Activated CD4-positive, alpha-beta T cell treated with anti-CD3 and anti-CD28 coated beads for 36 hours (primary cell): ENCODE results near the gene TNFAIP8L2. TPM values are rescaled to one million over a fixed set of nuclear protein-coding genes. Genes with fewer than 3 reads are reported as not detected.

ENCODE experiments used
- ATAC-seq: fragments of 200-7000 bp; cut with Tn5 transposase; one replicate; pipeline ENCODE4 v1.10.0; 2021; ENCODE audit warnings: mild to moderate bottlenecking, moderate library complexity
- CTCF ChIA-PET: fragments of 350-600 bp; sonication (Branson Sonifier 250); formaldehyde crosslinking; loops from one replicate; lab custom pipeline; 2021; ENCODE audit warnings: antibody characterized with exemption; lab: Charles Lee
- POLR2A ChIA-PET: fragments of 350-600 bp; sonication (Branson Sonifier 250); formaldehyde crosslinking; loops from one replicate; lab custom pipeline; 2021; ENCODE audit warnings: antibody characterized with exemption, inconsistent platforms; lab: Charles Lee
- DNase-seq: peaks from one replicate; pipeline ENCODE4 v3.0.0-alpha.2; 2020
- H3K27ac Mint-ChIP-seq: one replicate; pipeline ENCODE4 v1.8.0; 2021; ENCODE audit warnings: mixed read lengths
- H3K27me3 Mint-ChIP-seq: one replicate; pipeline ENCODE4 v1.8.0; 2021; ENCODE audit warnings: mixed read lengths
- H3K36me3 Mint-ChIP-seq: one replicate; pipeline ENCODE4 v1.8.0; 2021; ENCODE audit warnings: low read depth, mixed read lengths
- H3K4me1 Mint-ChIP-seq: one replicate; pipeline ENCODE4 v1.8.0; 2021; ENCODE audit warnings: mixed read lengths
- H3K4me3 Mint-ChIP-seq: one replicate; pipeline ENCODE4 v1.8.0; 2021; ENCODE audit warnings: mild to moderate bottlenecking, moderate library complexity, mixed read lengths
- H3K9me3 Mint-ChIP-seq: one replicate; pipeline ENCODE4 v1.8.0; 2021; ENCODE audit warnings: low read depth, mixed read lengths
- intact Hi-C, 2 experiments: fragments of 100-400 bp; cut with DNase I in 1 of 2; cut with micrococcal nuclease in 1 of 2; formaldehyde crosslinking; loops; one replicate each; pipeline versions ENCODE4 v1.14.2 to v1.15.1; 2022 to 2024; cut with DNase I, micrococcal nuclease
- total RNA-seq, 2 experiments: library from RNA; stranded (reverse); gene quantifications; one replicate each; pipeline ENCODE4 v1.2.3, GENCODE V29; 2021

TNFAIP8L2 gene
- total RNA-seq, 2 experiments from 2014 or later = 18.4 to 19.2 TPM

DNA sequence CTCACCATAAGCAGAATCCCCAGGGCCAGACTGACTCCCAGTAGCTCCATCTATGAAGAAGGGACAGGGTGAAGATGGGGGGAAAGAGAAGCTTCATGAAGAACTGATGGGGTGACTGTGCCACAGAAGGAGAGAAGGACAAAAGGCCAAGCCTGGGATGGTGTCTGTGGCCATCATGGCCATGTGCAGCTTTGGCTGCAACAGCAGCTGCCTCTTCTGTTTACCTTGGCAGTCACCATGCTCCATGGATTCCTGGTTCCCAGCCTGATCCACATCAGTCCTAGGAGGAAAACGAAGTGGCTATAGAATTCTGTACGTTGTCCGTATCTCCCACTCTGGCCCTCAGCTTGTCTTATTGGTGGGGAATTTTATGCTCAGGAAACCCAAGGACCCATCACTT lies 22.1 kb upstream of the TNFAIP8L2 start:
- Mint-ChIP-seq H3K4me3 (no peak overlapping the region), H3K9me3 (no peaks in the 10 kb centered on the region), H3K27me3 (no peaks in the 10 kb centered on the region), H3K27ac (no peak overlapping the region), H3K4me1 (peaks cover 14% of the 10 kb centered on the region), H3K36me3 (no peaks in the 10 kb centered on the region)
- DNase-seq (no peak), ATAC-seq (no peak)
- intact Hi-C loops = no loop called here
- ChIA-PET POLR2A (no interaction called here), CTCF (interaction anchor here (0.6 to 2.3 kb wide), 6 partner anchors 9 to 272 kb away, joined by 3 to 8 read pairs (median 3); partner anchors contain the start of gene TNFAIP8L2)

DNA sequence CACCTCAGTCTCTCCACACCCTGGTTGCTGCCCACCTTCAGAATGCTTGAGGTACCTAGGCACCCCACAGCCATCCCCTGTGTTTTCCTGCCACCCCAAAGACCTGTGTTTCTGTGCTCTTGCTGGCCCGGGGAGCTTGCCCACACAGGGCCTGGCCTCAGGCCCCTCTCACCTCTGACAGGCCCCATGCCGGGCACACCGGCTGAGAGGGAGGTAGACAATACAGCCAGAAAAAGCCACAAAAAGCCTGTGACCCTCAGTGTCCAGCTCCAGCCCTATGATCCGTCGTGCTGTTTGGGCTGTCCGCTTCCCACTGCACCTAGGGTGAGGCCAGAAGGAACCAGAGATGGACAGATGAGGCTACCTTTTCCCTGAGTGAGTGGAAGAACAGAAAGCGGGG lies 21.5 kb upstream of the TNFAIP8L2 start:
- no peak for DNase-seq
- H3K4me3 Mint-ChIP-seq = no peak overlapping the region
- POLR2A ChIA-PET = no interaction called here
- CTCF ChIA-PET = interaction anchor here (0.6 to 2.3 kb wide), 4 partner anchors 9 to 272 kb away, joined by 3 to 8 read pairs (median 4); no protein-coding TSS in a partner anchor
- no peak for ATAC-seq
- H3K27me3 Mint-ChIP-seq = no peaks in the 10 kb centered on the region
- H3K9me3 Mint-ChIP-seq = no peaks in the 10 kb centered on the region
- intact Hi-C loops = no loop called here
- H3K27ac Mint-ChIP-seq = no peak overlapping the region
- H3K4me1 Mint-ChIP-seq = peaks cover 14% of the 10 kb centered on the region
- H3K36me3 Mint-ChIP-seq = no peaks in the 10 kb centered on the region

DNA sequence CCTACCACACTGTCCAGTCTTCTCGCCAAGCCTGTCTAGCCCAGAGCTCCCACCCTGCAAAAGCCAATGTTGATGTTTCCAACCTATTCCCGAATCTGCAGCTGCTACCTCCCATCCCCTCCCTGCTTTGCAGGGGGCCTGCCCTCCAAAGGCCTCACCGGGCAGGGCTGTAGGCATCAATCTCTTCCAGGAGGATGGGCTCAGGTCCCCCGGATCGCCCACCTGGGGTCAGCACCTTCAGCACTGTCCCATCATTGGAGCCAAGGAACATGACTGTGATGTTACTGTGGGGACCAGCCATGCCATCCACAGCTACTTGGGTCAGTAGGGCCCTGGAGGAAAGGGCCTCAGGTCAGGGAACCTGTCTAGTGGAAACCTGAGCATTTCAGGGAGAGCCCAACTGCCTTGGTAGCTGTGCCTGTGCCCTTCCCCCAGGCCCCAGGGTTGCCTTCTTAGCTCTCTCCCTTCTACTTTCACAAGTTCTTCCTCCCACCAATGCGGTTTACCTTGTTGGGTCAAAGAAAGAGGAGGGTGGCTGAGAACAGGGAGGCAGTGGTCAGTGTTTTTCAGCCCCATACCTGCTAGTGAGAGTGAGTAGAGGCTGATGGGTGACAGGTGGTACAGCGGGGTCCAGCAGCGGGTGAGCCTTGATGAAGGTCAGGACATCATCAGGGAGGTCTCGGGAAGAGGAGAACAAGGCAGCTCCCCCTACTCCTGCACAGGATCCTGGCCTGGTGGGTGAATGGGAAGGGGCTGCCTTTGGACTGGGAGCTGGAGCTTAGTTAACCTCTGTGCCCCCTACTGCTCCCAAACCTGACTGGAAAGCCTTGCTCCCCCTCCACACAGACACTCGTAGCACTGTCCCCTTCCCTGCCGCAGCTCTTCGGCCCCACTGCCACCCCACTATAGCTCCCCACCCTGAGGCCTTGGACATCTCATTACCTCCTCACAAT lies 20.7 kb upstream of the TNFAIP8L2 start:
- no peaks in the 10 kb centered on the region for H3K27me3 Mint-ChIP-seq
- POLR2A ChIA-PET = interaction anchor here (0.6 kb wide), 1 partner anchor 29 kb away, joined by 4 read pairs; no protein-coding TSS in a partner anchor

DNA sequence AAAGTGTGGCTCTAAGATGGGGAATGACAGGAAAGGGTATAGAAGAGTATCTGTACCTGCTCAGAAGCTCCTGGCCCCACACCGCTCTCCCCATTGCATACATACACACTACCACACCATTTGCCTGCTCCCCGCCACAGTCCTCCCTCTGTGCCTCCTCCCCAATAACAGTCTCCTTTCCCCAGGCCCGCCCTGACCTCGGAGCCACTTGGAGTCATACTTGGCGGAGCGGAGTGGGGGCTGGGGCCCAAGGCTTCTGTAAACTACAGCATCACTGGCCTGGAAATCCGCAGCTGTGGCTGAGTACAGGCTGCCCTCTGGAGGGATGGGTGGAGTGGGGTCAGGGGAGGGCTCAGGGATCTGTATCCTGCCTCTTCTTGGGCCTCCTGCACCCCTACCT lies 18.7 kb upstream of the TNFAIP8L2 start:
- POLR2A ChIA-PET = no interaction called here
- no peaks in the 10 kb centered on the region for H3K9me3 Mint-ChIP-seq

More for the DNA sequence above, 20.7 kb upstream of the TNFAIP8L2 start:
- peaks cover 10% of the 10 kb centered on the region for H3K4me1 Mint-ChIP-seq
- H3K27ac Mint-ChIP-seq = no peak overlapping the region
- DNase-seq = no peak
- H3K9me3 Mint-ChIP-seq = no peaks in the 10 kb centered on the region
- ATAC-seq = no peak
- intact Hi-C loops = no loop called here
- no peaks in the 10 kb centered on the region for H3K36me3 Mint-ChIP-seq
- CTCF ChIA-PET = interaction anchor here (0.6 to 2.3 kb wide), 3 partner anchors 8 to 36 kb away, joined by 3 to 8 read pairs (median 5); no protein-coding TSS in a partner anchor
- H3K4me3 Mint-ChIP-seq = no peak overlapping the region

DNA sequence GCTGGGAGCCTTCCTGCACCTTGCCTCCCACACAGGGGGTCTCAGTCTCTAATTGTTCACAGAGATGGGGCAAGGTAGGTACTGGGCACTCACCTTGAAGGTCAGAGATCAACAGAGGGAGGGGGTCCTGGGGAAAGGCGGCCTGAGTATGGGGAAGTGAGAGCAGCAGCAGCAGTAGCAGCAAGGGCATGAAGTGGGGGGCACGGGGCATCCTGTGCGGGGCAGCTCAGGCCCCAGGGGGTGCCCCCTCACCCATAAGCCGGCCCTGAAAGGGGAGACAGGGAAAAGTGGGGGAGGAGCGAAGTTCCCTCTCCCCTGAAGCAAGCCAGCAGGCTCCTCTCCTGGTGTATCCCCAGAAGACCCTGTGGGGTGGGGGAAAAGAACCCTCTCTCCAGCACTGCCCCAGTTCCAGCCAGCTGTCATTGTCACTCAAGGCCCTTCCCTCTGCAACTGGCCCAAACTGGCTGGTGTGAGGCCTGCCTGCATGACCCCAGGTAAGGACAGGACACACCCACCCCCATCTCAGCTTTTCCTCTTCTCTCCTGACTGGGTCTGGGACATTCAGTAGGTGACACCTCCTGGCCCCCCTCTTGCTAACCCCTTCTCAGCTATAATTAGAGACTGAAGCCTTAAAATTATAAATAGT lies 13.9 kb upstream of the TNFAIP8L2 start:
- H3K27me3 Mint-ChIP-seq = no peaks in the 10 kb centered on the region
- intact Hi-C loops = no loop called here
- ATAC-seq (no peak), DNase-seq (no peak)
- peaks cover 10% of the 10 kb centered on the region for H3K4me1 Mint-ChIP-seq
- no peak overlapping the region for H3K4me3 Mint-ChIP-seq
- H3K27ac Mint-ChIP-seq = no peak overlapping the region
- ChIA-PET CTCF (interaction anchor here (0.6 to 3.0 kb wide), 5 partner anchors 12 to 109 kb away, joined by 3 to 9 read pairs (median 4); no protein-coding TSS in a partner anchor), POLR2A (interaction anchor here (1.0 kb wide), 1 partner anchor 11 kb away, joined by 3 read pairs; no protein-coding TSS in a partner anchor)
- no peaks in the 10 kb centered on the region for H3K36me3 Mint-ChIP-seq
- H3K9me3 Mint-ChIP-seq = no peaks in the 10 kb centered on the region

More for the DNA sequence above, 18.7 kb upstream of the TNFAIP8L2 start:
- Mint-ChIP-seq H3K27me3 (no peaks in the 10 kb centered on the region), H3K4me1 (no peaks in the 10 kb centered on the region), H3K27ac (no peak overlapping the region), H3K4me3 (no peak overlapping the region), H3K36me3 (no peaks in the 10 kb centered on the region)
- no peak for ATAC-seq
- CTCF ChIA-PET = no interaction called here
- no peak for DNase-seq
- intact Hi-C loops = no loop called here

DNA sequence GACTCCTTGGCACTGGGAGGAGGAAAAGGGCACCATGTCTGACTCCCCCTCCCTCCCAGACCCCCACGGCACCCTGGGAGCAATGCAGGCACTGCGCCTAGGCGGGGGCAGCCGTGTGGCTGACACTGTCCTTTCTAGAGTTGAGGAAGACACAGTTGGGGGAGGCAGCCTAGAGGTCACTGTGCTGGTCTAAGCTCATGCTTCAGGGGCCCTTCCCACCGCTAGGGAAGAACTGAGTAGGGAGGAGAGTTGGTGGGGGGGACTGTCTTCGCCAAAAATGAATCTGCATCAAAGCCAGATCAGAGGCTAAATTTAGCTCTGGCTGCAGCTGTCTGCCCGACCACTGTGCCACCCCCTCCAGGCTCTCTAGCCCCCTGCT lies 13.4 kb upstream of the TNFAIP8L2 start:
- no peaks in the 10 kb centered on the region for H3K9me3 Mint-ChIP-seq
- no peak overlapping the region for H3K4me3 Mint-ChIP-seq
- peaks cover 10% of the 10 kb centered on the region for H3K4me1 Mint-ChIP-seq
- no peaks in the 10 kb centered on the region for H3K36me3 Mint-ChIP-seq
- intact Hi-C loops = no loop called here
- no peaks in the 10 kb centered on the region for H3K27me3 Mint-ChIP-seq
- ChIA-PET CTCF (interaction anchor here (1.2 to 3.0 kb wide), 3 partner anchors 12 to 41 kb away, joined by 3 to 9 read pairs (median 4); no protein-coding TSS in a partner anchor), POLR2A (interaction anchor here (1.0 kb wide), 1 partner anchor 14 kb away, joined by 3 read pairs; the partner anchor contains the start of gene TNFAIP8L2)
- ATAC-seq = no peak
- no peak overlapping the region for H3K27ac Mint-ChIP-seq
- no peak for DNase-seq

DNA sequence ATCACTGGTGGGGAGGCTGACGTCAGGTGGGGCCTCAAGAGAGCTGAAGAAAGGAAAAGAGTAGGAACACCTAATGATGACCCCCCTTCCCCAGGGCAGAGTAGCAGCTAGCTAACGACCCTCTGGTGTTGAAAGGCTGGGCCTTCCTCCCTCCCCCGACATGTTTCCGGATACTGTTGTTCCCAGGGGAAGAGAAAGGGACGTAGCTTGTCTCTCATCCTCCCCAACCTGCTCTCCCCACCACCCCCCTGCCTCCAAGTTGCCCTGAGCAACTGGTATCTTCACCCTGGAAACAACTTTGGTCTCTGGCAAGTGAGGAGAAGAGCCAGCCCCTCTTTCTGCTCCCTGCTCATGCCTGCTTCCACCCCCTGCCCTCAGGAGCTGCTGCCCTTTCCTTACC lies 12.5 kb upstream of the TNFAIP8L2 start:
- intact Hi-C loops = no loop called here
- ChIA-PET POLR2A (interaction anchor here (1.0 to 2.0 kb wide), 2 partner anchors 13 kb away, joined by 3 to 6 read pairs; partner anchors contain the start of gene TNFAIP8L2), CTCF (interaction anchor here (0.6 to 3.0 kb wide), 4 partner anchors 9 to 46 kb away, joined by 3 to 9 read pairs (median 4); partner anchors contain the start of gene TNFAIP8L2)
- no peak overlapping the region for H3K27ac Mint-ChIP-seq
- peaks cover 10% of the 10 kb centered on the region for H3K4me1 Mint-ChIP-seq
- no peak overlapping the region for H3K4me3 Mint-ChIP-seq
- no peaks in the 10 kb centered on the region for H3K9me3 Mint-ChIP-seq
- DNase-seq (no peak), ATAC-seq (no peak)
- no peaks in the 10 kb centered on the region for H3K27me3 Mint-ChIP-seq
- H3K36me3 Mint-ChIP-seq = no peaks in the 10 kb centered on the region

DNA sequence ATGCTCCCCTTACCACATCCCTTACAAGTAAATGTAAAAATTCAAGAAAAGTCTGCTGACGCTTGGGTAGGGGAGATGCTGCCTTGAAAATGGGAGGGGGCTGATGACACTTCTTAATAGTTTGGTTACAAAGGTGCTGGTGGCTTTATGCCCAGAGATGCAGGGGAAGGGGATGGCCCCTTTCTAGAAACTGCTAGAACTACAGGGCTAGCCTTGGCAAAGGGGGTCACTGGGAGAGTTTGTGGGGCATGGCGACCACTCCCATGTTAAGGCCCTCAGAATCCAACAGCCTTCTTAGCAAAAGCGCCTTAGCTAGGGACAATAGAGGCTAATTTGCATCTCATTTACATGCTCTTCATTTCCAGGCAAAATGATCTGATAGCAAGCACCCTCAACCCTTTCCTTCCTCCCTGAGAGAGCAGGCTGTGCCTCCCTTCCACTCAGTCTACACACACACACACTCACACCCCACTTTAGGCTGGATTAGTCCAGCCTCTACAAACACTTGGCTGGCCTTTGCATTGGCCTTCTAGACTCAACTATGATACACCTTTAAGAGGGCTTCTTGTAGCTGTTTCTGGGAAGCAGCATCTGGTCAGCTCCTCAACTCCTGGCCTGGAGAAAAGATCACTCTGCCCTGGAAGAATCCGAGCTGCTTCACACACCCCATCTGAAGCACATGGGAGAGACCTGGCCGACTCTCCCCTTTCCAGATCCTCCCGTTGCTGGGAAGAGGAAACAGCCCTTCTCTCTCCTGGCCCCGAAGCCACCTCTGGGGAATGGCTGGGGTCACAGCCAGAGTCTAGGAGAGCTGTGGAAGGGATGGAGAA lies 11.8 kb upstream of the TNFAIP8L2 start:
- CTCF ChIA-PET = interaction anchor here (0.6 to 3.0 kb wide), 6 partner anchors 9 to 240 kb away, joined by 3 to 9 read pairs (median 4); partner anchors contain the start of gene TNFAIP8L2
- POLR2A ChIA-PET = interaction anchor here (2.0 kb wide), 1 partner anchor 13 kb away, joined by 6 read pairs; no protein-coding TSS in a partner anchor
- intact Hi-C loops = no loop called here
- Mint-ChIP-seq H3K27ac (no peak overlapping the region), H3K27me3 (no peaks in the 10 kb centered on the region), H3K9me3 (no peaks in the 10 kb centered on the region), H3K4me1 (peaks cover 10% of the 10 kb centered on the region), H3K4me3 (no peak overlapping the region), H3K36me3 (no peaks in the 10 kb centered on the region)
- ATAC-seq (no peak), DNase-seq (no peak)

DNA sequence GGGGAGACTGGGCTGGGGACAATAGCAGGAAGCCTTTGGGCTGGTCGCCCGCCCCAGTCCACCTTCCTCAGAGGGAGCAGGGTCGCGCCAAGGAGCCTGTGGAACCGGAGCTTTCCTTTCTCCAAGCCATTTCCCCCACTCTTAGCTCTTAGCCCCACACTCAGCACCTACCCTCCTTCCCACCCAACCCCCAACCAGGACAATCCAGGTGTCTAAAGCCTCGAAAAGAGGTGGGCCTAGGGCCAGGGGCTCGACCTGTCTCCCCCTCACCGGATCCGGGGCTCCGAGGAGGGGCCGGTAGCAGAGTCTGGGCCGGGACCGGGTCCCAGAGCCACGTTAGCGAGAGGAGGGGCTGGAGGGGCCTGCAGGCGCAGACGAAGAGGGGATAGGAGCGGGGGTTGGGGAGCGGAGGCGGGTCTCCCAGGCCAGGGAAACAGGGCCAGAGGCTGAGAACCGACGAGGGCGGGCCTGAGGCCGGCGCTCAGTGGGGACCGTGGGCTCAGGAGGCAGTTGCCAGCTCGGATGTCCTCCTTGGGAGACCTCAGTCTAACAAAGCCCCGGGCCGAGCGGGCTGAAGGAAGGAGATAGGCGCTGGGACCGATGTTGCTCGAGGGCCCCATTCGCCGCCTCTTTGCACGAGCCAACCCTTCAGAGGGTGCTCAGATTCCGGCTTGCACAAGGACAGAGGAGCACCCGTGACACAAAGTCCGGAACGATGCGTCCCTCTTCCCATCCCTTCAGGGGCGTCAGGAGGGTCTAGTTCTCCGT lies 11.0 kb upstream of the TNFAIP8L2 start:
- no peak overlapping the region for H3K27ac Mint-ChIP-seq
- H3K9me3 Mint-ChIP-seq = no peaks in the 10 kb centered on the region
- H3K4me3 Mint-ChIP-seq = peak overlapping the region; percentile 79
- ATAC-seq (no peak), DNase-seq (peak; percentile 55)
- H3K4me1 Mint-ChIP-seq = peaks cover 10% of the 10 kb centered on the region
- no peaks in the 10 kb centered on the region for H3K27me3 Mint-ChIP-seq
- CTCF ChIA-PET = interaction anchor here (0.6 to 1.1 kb wide), 3 partner anchors 12 to 240 kb away, joined by 3 to 4 read pairs (median 3); partner anchors contain the start of gene TNFAIP8L2
- POLR2A ChIA-PET = interaction anchor here (0.6 to 2.0 kb wide), 2 partner anchors 14 to 236 kb away, joined by 4 to 6 read pairs; no protein-coding TSS in a partner anchor
- intact Hi-C loops = loop anchor here (1.0 to 2.0 kb wide), 4 partner anchors 11 to 75 kb away; partner anchors contain the start of genes TNFAIP8L2 (in 2 of the 2), GABPB2 (in 1 of the 2) and SCNM1 (in 1 of the 2)
- H3K36me3 Mint-ChIP-seq = no peaks in the 10 kb centered on the region
